Measurements from ENCODE around the gene SNX8. TPM values are rescaled to one million over a fixed set of nuclear protein-coding genes. Genes with fewer than 3 reads are reported as not detected.

SNX8 gene
- polyA plus RNA-seq, 1 experiment, result 40.2 TPM

GRCh38 chr7:2242541-2243429 lies 71.5 kb downstream of the SNX8 start:
- Histone ChIP-seq H3K9me3 (ENCODE audit: control insufficient read depth, insufficient read depth, low read length) (no peaks in the 10 kb centered on the region; the same call in 1 of the 2 replicates), H3K27me3 (ENCODE audit: control insufficient read depth, insufficient read depth, low read length) (no peaks in the 10 kb centered on the region), H3K27ac (ENCODE audit: low read depth, low read length) (peak overlapping the region; percentile 47), H3K4me3 (ENCODE audit: low read depth, low read length) (peak overlapping the region; percentile 85)
- no peak for TF ChIP-seq CTCF (IDR thresholded peaks at IDR 0.05; ENCODE audit: low read depth, low read length)
- ChIA-PET POLR2A (interaction anchor here (0.7 kb wide), 1 partner anchor 8 kb away, joined by 3 read pairs; no protein-coding TSS in a partner anchor), CTCF (interaction anchor here (1.7 kb wide), 1 partner anchor 105 kb away, joined by 8 read pairs; no protein-coding TSS in a partner anchor)
- DNase-seq (ENCODE audit: low read depth, low spot score), result no peak

- TF ChIP-seq CTCF (IDR thresholded peaks at IDR 0.05; ENCODE audit: low read depth, low read length), result no peak
- Histone ChIP-seq H3K27me3 (ENCODE audit: control insufficient read depth, insufficient read depth, low read length) (no peaks in the 10 kb centered on the region), H3K27ac (ENCODE audit: low read depth, low read length) (peak within 1 kb of the TSS; percentile 47), H3K4me3 (ENCODE audit: low read depth, low read length) (peak within 1 kb of the TSS; percentile 85), H3K9me3 (ENCODE audit: control insufficient read depth, insufficient read depth, low read length) (no peaks in the 10 kb centered on the region; the same call in 1 of the 2 replicates)
- POLR2A ChIA-PET, result interaction anchor here (0.7 to 1.8 kb wide), 3 partner anchors 9 to 131 kb away, joined by 3 to 5 read pairs (median 3); partner anchors contain the start of gene MAD1L1
- CTCF ChIA-PET, result interaction anchor here (0.6 to 1.7 kb wide), 2 partner anchors 47 to 106 kb away, joined by 3 to 8 read pairs; no protein-coding TSS in a partner anchor
- peak; percentile 16 for DNase-seq (ENCODE audit: low read depth, low spot score)
Observed at GRCh38 chr7:2241580-2242540, 72.4 kb downstream of the SNX8 start, which contains the start of the genes MRM2 and NUDT1. Gene MRM2, minus strand, starts transcription at chr7:2242205. Its CDS starts 36 bp downstream, at chr7:2242169. Gene NUDT1, plus strand, starts transcription at chr7:2242226. Its CDS starts 2,349 bp downstream, at chr7:2244575.

- no peak for TF ChIP-seq CTCF (IDR thresholded peaks at IDR 0.05; ENCODE audit: low read depth, low read length)
- POLR2A ChIA-PET, result interaction anchor here (0.9 kb wide), 1 partner anchor 10 kb away, joined by 3 read pairs; no protein-coding TSS in a partner anchor
- Histone ChIP-seq H3K27ac (ENCODE audit: low read depth, low read length) (no peak overlapping the region), H3K4me3 (ENCODE audit: low read depth, low read length) (no peak overlapping the region), H3K27me3 (ENCODE audit: control insufficient read depth, insufficient read depth, low read length) (no peaks in the 10 kb centered on the region), H3K9me3 (ENCODE audit: control insufficient read depth, insufficient read depth, low read length) (no peaks in the 10 kb centered on the region; the same call in 1 of the 2 replicates)
- DNase-seq (ENCODE audit: low read depth, low spot score), result no peak
- CTCF ChIA-PET, result interaction anchor here (1.5 to 2.4 kb wide), 2 partner anchors 9 to 109 kb away, joined by 3 to 7 read pairs; no protein-coding TSS in a partner anchor
Observed at GRCh38 chr7:2239242-2239641, 75.0 kb downstream of the SNX8 start.

- Histone ChIP-seq H3K9me3 (ENCODE audit: control insufficient read depth, insufficient read depth, low read length) (no peaks in the 10 kb centered on the region; the same call in 1 of the 2 replicates), H3K27ac (ENCODE audit: low read depth, low read length) (no peak overlapping the region), H3K27me3 (ENCODE audit: control insufficient read depth, insufficient read depth, low read length) (no peaks in the 10 kb centered on the region), H3K4me3 (ENCODE audit: low read depth, low read length) (no peak overlapping the region)
- DNase-seq (ENCODE audit: low read depth, low spot score), result no peak
- ChIA-PET CTCF (interaction anchor here (1.9 to 2.4 kb wide), 2 partner anchors 11 to 111 kb away, joined by 6 to 7 read pairs; no protein-coding TSS in a partner anchor), POLR2A (no interaction called here)
- no peak for TF ChIP-seq CTCF (IDR thresholded peaks at IDR 0.05; ENCODE audit: low read depth, low read length)
Observed at GRCh38 chr7:2237109-2237602, 77.1 kb downstream of the SNX8 start.
